MM.1S (cell line): Measurements from ENCODE around the gene SYCP3.
"Not testable (repeated sequence)": the region's sequence is repeated elsewhere in the genome, so short reads cannot be mapped to it uniquely, and the experiment has no call there.

Experiments
- DNase-seq: peaks from one replicate; pipeline ENCODE4 v3.0.0-alpha.2; 2015
- H2AFZ ChIP-seq: fragments of 300-600 bp; sonication (generic); 2 replicates; pipeline ENCODE4 v1.6.0; 2016; ENCODE audit warnings: antibody characterized with exemption, low read length
- H3F3A ChIP-seq: fragments of 300-600 bp; sonication (generic); 2 replicates; pipeline ENCODE4 v1.6.1; 2016; ENCODE audit warnings: mild to moderate bottlenecking, antibody characterized with exemption, low read length, moderate library complexity, mixed read lengths; ENCODE audit not compliant: insufficient read depth
- H3K27ac ChIP-seq: fragments of 300-600 bp; sonication (generic); 2 replicates; pipeline ENCODE4 v1.5.1; 2016; ENCODE audit warnings: mild to moderate bottlenecking, low read length
- H3K27me3 ChIP-seq: fragments of 300-600 bp; sonication (generic); replicated peaks from 2 replicates; pipeline ENCODE4 v1.6.0; 2016; ENCODE audit warnings: low read length; ENCODE audit not compliant: insufficient read depth
- H3K36me3 ChIP-seq: fragments of 300-600 bp; sonication (generic); replicated peaks from 2 replicates; pipeline ENCODE4 v1.6.1; 2016; ENCODE audit warnings: mild to moderate bottlenecking, low read length, mixed read lengths; ENCODE audit not compliant: insufficient read depth
- H3K4me1 ChIP-seq: fragments of 300-600 bp; sonication (generic); 2 replicates; pipeline ENCODE4 v1.6.1; 2016; ENCODE audit warnings: low read length, mixed read lengths
- H3K4me2 ChIP-seq: fragments of 300-600 bp; sonication (generic); 2 replicates; pipeline ENCODE4 v1.6.0; 2016; ENCODE audit warnings: low read depth, low read length
- H3K4me3 ChIP-seq: fragments of 300-600 bp; sonication (generic); 2 replicates; pipeline ENCODE4 v1.5.1; 2016; ENCODE audit warnings: low read length, mixed read lengths
- H3K79me2 ChIP-seq: fragments of 300-600 bp; sonication (generic); 2 replicates; pipeline ENCODE4 v1.6.1; 2016; ENCODE audit warnings: mixed run types, low read length, mixed read lengths
- H3K9ac ChIP-seq: fragments of 300-600 bp; sonication (generic); 2 replicates; pipeline ENCODE4 v1.6.1; 2016; ENCODE audit warnings: low read length, mixed read lengths
- H3K9me2 ChIP-seq: fragments of 300-600 bp; sonication (generic); replicated peaks from 2 replicates; pipeline ENCODE4 v1.6.1; 2016; ENCODE audit warnings: mild to moderate bottlenecking, low read length, mixed read lengths; ENCODE audit not compliant: insufficient read depth
- H3K9me3 ChIP-seq: fragments of 300-600 bp; sonication (generic); replicated peaks from 2 replicates; pipeline ENCODE4 v1.6.1; 2016; ENCODE audit warnings: mild to moderate bottlenecking, low read length, mixed read lengths; ENCODE audit not compliant: insufficient read depth
- H4K20me1 ChIP-seq: fragments of 300-600 bp; sonication (generic); 2 replicates; pipeline ENCODE4 v1.6.1; 2016; ENCODE audit warnings: mild to moderate bottlenecking, low read length, moderate library complexity, mixed read lengths; ENCODE audit not compliant: insufficient read depth
- CTCF ChIP-seq: fragments of 300-600 bp; sonication (generic); IDR thresholded peaks from 2 replicates; pipeline ENCODE4 v1.5.1; 2016; ENCODE audit warnings: antibody characterized with exemption, low read length, mixed read lengths
- EZH2 ChIP-seq: fragments of 300-600 bp; sonication (generic); optimal IDR thresholded peaks from 2 replicates; pipeline ENCODE3; 2017; ENCODE audit warnings: low read depth, mild to moderate bottlenecking, antibody characterized with exemption, low read length, mixed read lengths
- EZH2phosphoT487 ChIP-seq: fragments of 300-600 bp; sonication (generic); IDR thresholded peaks from 2 replicates; pipeline ENCODE4 v1.6.1; 2018; ENCODE audit warnings: antibody characterized with exemption, low read length

SYCP3 gene

GRCh38 chr12:101686176-101686575, 53.1 kb downstream of the SYCP3 start:
- DNase-seq: no peak
- Histone ChIP-seq H3K4me1 (no peaks in the 10 kb centered on the region), H3K9me2 (no peaks in the 10 kb centered on the region), H3K9ac (no peak overlapping the region), H3K27ac (no peak overlapping the region), H3F3A (no peaks in the 10 kb centered on the region), H3K27me3 (no peaks in the 10 kb centered on the region), H3K4me2 (no peak overlapping the region), H2AFZ (no peak overlapping the region), H3K4me3 (no peak overlapping the region), H3K79me2 (no peaks in the 10 kb centered on the region), H3K9me3 (no peaks in the 10 kb centered on the region), H3K36me3 (no peaks in the 10 kb centered on the region), H4K20me1 (no peaks in the 10 kb centered on the region)
- TF ChIP-seq EZH2 (no peak), CTCF (no peak), EZH2phosphoT487 (no peak)

- no peaks in the 10 kb centered on the region for H3K27me3 ChIP-seq
These were observed 54.2 kb downstream of the SYCP3 start for GRCh38 chr12:101685092-101685491.

GRCh38 chr12:101681627-101682026, 57.6 kb downstream of the SYCP3 start:
- not testable (repeated sequence) for H3K4me2 ChIP-seq, H3K27ac ChIP-seq, H3K9me2 ChIP-seq, H3K4me3 ChIP-seq, H3K9me3 ChIP-seq, DNase-seq, H3K79me2 ChIP-seq, H3K4me1 ChIP-seq, H3F3A ChIP-seq, H3K9ac ChIP-seq, H4K20me1 ChIP-seq, H3K27me3 ChIP-seq, H2AFZ ChIP-seq, H3K36me3 ChIP-seq

More at GRCh38 chr12:101685092-101685491, 54.2 kb downstream of the SYCP3 start:
- Histone ChIP-seq H3K27ac (no peak overlapping the region), H2AFZ (no peak overlapping the region), H3K4me3 (no peak overlapping the region), H3K4me2 (no peak overlapping the region), H3K36me3 (no peaks in the 10 kb centered on the region), H3K4me1 (no peaks in the 10 kb centered on the region), H3F3A (no peaks in the 10 kb centered on the region), H4K20me1 (no peaks in the 10 kb centered on the region), H3K79me2 (no peaks in the 10 kb centered on the region), H3K9ac (no peak overlapping the region), H3K9me3 (no peaks in the 10 kb centered on the region), H3K9me2 (no peaks in the 10 kb centered on the region)
- DNase-seq: no peak
- TF ChIP-seq EZH2 (no peak), EZH2phosphoT487 (no peak), CTCF (no peak)

- no peaks in the 10 kb centered on the region for H3K79me2 ChIP-seq
- no peaks in the 10 kb centered on the region for H3K27me3 ChIP-seq
- H3K4me1 ChIP-seq: no peaks in the 10 kb centered on the region
- no peak overlapping the region for H3K27ac ChIP-seq
- H3K9ac ChIP-seq: no peak overlapping the region
- H3K9me3 ChIP-seq: no peaks in the 10 kb centered on the region
- no peak for DNase-seq
- H3F3A ChIP-seq: no peaks in the 10 kb centered on the region
- no peak overlapping the region for H2AFZ ChIP-seq
- no peak overlapping the region for H3K4me2 ChIP-seq
- no peaks in the 10 kb centered on the region for H3K36me3 ChIP-seq
- H3K4me3 ChIP-seq: no peak overlapping the region
- H4K20me1 ChIP-seq: no peaks in the 10 kb centered on the region
- H3K9me2 ChIP-seq: no peaks in the 10 kb centered on the region
- TF ChIP-seq EZH2 (no peak), CTCF (no peak), EZH2phosphoT487 (no peak)
These were observed 58.6 kb downstream of the SYCP3 start for GRCh38 chr12:101680647-101681046.
